ENCODE measurements around the gene SP8. TPM values are rescaled to one million over a fixed set of nuclear protein-coding genes. Genes with fewer than 3 reads are reported as not detected.

SP8 gene
- total RNA-seq, 1 experiment from 2014 or later = 0.76 TPM

DNA sequence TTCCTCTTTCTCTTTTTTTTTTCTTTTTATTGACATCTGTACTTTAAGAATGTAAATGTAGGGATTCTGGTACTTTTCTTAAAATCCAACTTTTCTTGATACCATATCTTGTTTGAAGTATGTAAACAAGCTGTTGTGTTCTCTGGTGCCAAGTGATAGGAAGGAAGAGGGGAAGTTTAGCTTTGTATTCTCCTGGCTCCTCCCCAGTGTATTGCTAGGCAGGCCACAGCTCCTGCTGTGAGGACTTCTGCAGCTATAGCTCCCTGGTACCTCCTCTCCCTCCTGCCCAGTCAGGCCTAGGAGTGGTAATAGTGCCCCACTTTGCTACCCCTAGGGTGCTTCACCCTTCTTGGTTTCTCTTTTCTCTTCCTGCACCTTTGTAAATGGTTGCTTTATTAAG, 45.3 kb upstream of the SP8 start:
- no peaks in the 10 kb centered on the region for H3K4me1 ChIP-seq (ENCODE audit: control insufficient read depth in 1 of 2, insufficient read depth in 2 of 2, low read length in 2 of 2)
- no peaks in the 10 kb centered on the region for H3K9me3 ChIP-seq (ENCODE audit: control insufficient read depth in 1 of 2, insufficient read depth in 1 of 2, low read depth in 1 of 2, low read length in 2 of 2)
- BruUV-seq (replicated peaks) = no TSS peak
- no peak for DNase-seq (ENCODE audit: low read depth, low spot score)
- H3K9ac ChIP-seq (ENCODE audit: low read length) = no peak overlapping the region
- RAD21 ChIA-PET (ENCODE audit: low non-redundant PET in 1 of 2, low total read pairs in 2 of 2, uncharacterized antibody in 2 of 2, unreplicated experiment in 2 of 2) = no interaction called here
- no peak overlapping the region for H3K27ac ChIP-seq (ENCODE audit: low read depth, low read length)
- intact Hi-C loops (cut with micrococcal nuclease) = no loop called here
- H3K36me3 ChIP-seq (ENCODE audit: control insufficient read depth in 1 of 2, insufficient read depth in 2 of 2, low read length in 2 of 2) = no peaks in the 10 kb centered on the region
- H2AFZ ChIP-seq (ENCODE audit: low read depth, low read length, poor library complexity, severe bottlenecking) = no peak overlapping the region
- no peak overlapping the region for H3K4me3 ChIP-seq (replicated peaks in 1 of 2; ENCODE audit: low read depth in 1 of 2, low read length in 2 of 2)
- no peak overlapping the region for H3K4me2 ChIP-seq (ENCODE audit: low read length)
- CTCF ChIA-PET = interaction anchor here (0.9 to 1.2 kb wide), 2 partner anchors 56 to 180 kb away, joined by 3 read pairs; no protein-coding TSS in a partner anchor
- ATAC-seq = no peak
- POLR2A ChIA-PET = no interaction called here
- H4K20me1 ChIP-seq (ENCODE audit: insufficient read depth) = no peaks in the 10 kb centered on the region
- H3K9me2 ChIP-seq (ENCODE audit: insufficient read depth) = no peaks in the 10 kb centered on the region
- no peak for TF ChIP-seq TCF7L2 (IDR thresholded peaks at IDR 0.05; ENCODE audit: borderline replicate concordance, extremely low read depth, insufficient read depth, insufficient read length)
- TF ChIP-seq, protein P1, sequence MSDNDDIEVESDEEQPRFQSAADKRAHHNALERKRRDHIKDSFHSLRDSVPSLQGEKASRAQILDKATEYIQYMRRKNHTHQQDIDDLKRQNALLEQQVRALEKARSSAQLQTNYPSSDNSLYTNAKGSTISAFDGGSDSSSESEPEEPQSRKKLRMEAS (IDR thresholded peaks at IDR 0.05) = no peak
- no peak for TF ChIP-seq RAD21 (IDR thresholded peaks at IDR 0.05; ENCODE audit: low read depth)
- TF ChIP-seq CBX3 (IDR thresholded peaks at IDR 0.05; ENCODE audit: low read depth) = no peak
- TF ChIP-seq, protein P2, sequence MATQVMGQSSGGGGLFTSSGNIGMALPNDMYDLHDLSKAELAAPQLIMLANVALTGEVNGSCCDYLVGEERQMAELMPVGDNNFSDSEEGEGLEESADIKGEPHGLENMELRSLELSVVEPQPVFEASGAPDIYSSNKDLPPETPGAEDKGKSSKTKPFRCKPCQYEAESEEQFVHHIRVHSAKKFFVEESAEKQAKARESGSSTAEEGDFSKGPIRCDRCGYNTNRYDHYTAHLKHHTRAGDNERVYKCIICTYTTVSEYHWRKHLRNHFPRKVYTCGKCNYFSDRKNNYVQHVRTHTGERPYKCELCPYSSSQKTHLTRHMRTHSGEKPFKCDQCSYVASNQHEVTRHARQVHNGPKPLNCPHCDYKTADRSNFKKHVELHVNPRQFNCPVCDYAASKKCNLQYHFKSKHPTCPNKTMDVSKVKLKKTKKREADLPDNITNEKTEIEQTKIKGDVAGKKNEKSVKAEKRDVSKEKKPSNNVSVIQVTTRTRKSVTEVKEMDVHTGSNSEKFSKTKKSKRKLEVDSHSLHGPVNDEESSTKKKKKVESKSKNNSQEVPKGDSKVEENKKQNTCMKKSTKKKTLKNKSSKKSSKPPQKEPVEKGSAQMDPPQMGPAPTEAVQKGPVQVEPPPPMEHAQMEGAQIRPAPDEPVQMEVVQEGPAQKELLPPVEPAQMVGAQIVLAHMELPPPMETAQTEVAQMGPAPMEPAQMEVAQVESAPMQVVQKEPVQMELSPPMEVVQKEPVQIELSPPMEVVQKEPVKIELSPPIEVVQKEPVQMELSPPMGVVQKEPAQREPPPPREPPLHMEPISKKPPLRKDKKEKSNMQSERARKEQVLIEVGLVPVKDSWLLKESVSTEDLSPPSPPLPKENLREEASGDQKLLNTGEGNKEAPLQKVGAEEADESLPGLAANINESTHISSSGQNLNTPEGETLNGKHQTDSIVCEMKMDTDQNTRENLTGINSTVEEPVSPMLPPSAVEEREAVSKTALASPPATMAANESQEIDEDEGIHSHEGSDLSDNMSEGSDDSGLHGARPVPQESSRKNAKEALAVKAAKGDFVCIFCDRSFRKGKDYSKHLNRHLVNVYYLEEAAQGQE (IDR thresholded peaks at IDR 0.05; ENCODE audit: low read depth) = no peak
- TF ChIP-seq EGR1 (IDR thresholded peaks at IDR 0.05; ENCODE audit: low read depth) = no peak
- TF ChIP-seq JUND (IDR thresholded peaks at IDR 0.05) = no peak
- no peak for TF ChIP-seq POLR2AphosphoS5 (IDR thresholded peaks at IDR 0.05; ENCODE audit: low read depth, low read length)
- TF ChIP-seq ZNF274 (IDR thresholded peaks at IDR 0.05; ENCODE audit: low read depth, low read length) = no peak
- TF ChIP-seq EZH2 (IDR thresholded peaks at IDR 0.05) = no peak
- no peak for TF ChIP-seq FOSL1 (IDR thresholded peaks at IDR 0.05; ENCODE audit: low read depth)
- no peaks in the 10 kb centered on the region for H3K79me2 ChIP-seq (ENCODE audit: insufficient read depth, low read length)
- no peaks in the 10 kb centered on the region for H3K27me3 ChIP-seq (ENCODE audit: insufficient read depth, low read length)

Data from HCT116 (cell line).